HuH-7 (cell line): ENCODE data around the gene SLC25A44.
"Not testable (repeated sequence)": the region's sequence is repeated elsewhere in the genome, so short reads cannot be mapped to it uniquely, and the experiment has no call there.

Experiments used
- DNase-seq: peaks from one replicate; pipeline ENCODE4 v3.0.0; 2011; ENCODE audit warnings: low spot score

The SLC25A44 gene

DNA sequence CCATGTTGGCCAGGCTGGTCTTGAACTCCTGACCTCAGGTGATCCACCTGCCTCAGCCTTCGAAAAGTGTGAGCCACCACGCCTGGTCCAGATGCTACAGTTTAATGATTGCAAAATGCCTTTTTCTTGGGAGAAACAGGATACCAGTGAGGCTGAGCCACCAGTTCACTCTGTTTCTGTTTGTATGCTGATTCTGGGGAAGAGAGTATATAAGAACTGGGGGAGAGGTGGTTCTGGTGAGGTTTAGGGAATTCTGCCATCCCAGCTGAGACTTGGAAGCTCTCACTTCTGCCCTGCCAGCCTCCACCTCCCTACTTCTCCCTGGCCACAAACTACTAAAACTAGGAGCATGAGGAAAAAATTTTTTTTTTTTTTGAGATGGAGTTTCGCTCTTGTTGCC, 10.8 kb downstream of the SLC25A44 start:
- no peak for DNase-seq

DNA sequence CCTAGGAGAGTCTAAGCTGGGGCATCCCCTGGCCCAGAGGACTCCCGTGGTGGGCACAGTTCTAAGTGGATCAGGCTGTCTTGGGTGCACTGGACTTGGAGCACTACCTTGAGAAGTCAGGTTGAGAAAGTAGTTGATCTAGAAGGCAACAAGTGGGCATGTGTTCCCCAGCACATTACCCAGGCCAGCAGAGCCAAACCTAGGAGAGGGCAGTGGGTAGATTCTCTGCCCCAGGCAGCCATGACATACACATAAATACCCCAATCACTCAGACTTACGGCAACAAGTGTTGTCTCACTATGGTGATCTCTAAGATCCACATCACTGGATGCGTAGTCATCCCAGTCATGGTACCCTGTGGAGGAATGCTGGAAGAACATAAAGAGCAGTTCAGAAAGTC, 17.3 kb downstream of the SLC25A44 start:
- no peak for DNase-seq

DNA sequence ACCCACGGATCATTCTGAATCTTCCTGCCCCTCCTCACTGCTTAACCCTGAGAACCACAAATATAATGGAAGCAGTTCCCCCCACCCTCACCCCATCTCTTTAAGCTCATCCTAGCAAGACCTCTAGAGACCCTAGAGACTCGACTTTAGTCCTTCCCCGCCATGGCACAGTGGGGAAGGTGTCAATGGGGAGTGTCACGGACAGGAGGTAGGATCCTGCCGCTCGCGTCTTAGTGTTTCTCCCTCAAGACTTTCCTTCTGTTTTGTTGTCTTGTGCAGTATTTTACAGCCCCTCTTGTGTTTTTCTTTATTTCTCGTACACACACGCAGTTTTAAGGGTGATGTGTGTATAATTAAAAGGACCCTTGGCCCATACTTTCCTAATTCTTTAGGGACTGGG, 18.2 kb downstream of the SLC25A44 start:
- DNase-seq, result no peak

DNA sequence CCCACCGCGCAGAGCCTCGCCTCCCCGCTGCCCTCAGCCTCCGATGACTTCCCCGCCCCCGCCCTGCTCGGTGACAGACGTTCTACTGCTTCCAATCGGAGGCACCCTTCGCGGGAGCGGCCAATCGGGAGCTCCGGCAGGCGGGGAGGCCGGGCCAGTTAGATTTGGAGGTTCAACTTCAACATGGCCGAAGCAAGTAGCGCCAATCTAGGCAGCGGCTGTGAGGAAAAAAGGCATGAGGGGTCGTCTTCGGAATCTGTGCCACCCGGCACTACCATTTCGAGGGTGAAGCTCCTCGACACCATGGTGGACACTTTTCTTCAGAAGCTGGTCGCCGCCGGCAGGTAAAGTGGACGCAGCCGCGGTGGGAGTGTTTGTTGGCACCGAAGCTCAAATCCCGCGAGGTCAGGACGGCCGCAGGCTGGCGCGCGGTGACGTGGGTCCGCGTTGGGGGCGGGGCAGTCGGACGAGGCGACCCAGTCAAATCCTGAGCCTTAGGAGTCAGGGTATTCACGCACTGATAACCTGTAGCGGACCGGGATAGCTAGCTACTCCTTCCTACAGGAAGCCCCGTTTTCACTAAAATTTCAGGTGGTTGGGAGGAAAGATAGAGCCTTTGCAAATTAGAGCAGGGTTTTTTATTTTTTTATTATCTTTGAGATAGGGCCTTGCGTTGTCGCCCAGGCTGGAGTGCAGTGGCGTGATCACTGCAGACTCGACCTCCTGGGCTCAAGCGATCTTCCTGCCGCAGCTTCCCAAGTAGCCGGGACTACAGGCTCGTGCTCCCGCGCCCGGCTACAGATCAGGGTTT, 19.1 kb downstream of the SLC25A44 start, which contains the start of gene PMF1:
Gene PMF1, plus strand, starts transcription at position 175 of the 811 bp plus-strand sequence. Its CDS starts 9 bp downstream, at position 184.
- DNase-seq, result peak; percentile 100

DNA sequence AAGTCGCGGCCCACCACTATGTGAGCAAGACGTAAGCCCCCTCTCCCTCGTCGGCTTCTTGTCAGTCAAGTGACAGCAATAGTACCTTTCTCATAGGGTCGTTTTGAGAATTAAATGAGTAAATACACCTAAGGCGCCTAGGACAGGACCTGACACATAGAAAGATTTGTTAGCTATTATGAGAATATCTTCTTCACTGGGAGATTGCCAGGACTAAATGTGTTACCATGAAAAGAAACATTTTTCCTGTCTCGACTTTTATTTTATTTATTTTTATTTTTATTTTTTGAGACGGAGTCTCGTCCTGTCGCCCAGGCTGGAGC, 19.7 kb downstream of the SLC25A44 start:
- no peak for DNase-seq

DNA sequence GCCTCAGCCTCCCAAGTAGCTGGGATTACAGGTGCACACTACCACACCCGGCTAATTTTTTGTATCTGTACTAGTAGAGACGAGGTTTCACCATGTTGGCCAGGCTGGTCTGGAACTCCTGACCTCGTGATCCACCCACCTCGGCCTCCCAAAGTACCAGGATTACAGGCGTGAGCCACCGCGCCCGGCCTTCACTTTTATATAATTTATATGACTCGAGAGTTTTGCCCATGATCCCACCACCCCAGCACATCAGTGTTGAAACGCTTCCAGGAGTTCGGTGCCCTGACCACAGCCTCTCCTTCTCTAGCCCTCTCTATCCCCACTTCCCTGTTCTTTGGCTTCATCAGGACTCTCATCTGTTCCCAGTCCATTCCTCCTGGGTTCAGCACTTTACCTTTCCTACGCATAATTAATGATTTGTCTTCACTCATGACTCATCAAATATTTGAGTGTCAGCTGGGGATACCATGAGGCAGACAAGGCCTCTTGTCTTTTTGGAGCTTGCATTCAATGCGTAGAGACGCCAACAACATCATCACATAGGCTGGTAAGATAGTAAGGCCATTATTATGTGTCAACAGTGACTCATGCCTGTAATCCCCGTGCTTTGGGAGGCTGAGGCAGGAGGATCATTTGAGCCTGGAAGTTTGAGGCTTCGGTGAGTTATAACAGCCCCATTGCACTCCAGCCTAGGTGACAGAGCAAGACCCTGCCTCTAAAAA, 20.3 kb downstream of the SLC25A44 start:
- DNase-seq, result no peak

DNA sequence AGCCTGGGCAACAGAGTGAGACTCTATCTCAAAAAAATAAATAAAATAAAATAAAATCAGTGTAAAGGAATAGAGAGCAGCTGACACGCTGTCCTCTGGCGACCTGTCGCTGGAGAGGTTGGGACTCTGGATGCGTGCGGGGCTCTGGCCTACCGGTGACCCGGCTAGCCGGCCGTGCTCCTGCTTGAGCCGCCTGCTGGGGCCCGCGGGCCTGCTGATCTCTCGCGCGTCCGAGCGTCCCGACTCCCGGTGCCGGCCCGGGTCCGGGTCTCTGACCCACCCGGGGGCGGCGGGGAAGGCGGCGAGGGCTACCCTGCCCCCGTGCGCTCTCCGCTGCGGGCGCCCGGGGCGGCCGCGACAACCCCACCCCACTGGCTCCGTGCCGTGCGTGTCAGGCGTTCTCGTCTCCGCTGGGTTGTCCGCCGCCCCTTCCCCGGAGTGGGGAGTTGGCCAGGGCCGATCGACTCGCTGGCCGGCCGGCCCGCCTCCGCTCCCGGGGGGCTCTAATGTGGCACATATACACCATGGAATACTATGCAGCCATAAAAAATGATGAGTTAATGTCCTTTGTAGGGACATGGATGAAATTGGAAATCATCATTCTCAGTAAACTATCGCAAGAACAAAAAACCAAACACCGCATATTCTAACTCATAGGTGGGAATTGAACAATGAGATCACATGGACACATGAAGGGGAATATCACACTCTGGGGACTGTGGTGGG, 22.6 kb downstream of the SLC25A44 start:
- not testable (repeated sequence) for DNase-seq

DNA sequence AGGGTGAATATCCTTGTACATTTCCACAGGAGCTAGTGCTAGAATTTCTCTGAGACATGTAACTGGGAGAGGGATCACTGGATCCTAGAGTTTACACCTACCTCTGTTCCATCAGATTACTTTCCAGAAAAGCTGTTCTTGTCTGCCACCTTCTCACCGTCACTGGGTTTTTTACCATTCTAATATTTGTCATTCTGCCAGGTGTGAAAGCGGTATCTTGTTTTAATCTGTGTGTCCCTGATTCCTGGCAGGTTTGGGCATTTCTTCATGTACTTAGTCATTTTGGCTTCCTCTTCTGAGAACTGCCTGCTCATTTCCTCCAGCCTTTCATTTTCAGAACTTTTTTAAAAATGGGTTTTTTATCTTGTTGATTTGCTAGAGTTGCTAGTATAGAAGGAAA, 24.0 kb downstream of the SLC25A44 start:
- no peak for DNase-seq

DNA sequence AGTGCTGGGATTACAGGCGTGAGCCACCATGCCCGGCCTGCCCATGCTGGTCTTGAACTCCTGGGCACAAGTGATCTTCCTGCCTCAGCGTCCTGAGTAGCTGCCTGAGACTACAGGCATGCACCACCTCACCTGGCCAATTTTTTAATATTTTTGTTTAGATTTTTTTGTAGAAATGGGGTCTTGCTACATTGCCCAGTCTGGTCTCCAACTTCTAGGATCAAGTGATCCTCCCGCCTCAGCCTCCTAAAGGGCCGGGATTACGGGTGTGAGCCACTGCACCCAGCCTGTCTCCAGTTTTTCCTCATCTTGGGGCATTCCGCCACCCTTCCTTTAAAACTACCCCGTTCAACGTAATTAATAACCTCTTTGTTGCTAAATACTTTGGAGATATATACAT, 26.3 kb downstream of the SLC25A44 start:
- no peak for DNase-seq

DNA sequence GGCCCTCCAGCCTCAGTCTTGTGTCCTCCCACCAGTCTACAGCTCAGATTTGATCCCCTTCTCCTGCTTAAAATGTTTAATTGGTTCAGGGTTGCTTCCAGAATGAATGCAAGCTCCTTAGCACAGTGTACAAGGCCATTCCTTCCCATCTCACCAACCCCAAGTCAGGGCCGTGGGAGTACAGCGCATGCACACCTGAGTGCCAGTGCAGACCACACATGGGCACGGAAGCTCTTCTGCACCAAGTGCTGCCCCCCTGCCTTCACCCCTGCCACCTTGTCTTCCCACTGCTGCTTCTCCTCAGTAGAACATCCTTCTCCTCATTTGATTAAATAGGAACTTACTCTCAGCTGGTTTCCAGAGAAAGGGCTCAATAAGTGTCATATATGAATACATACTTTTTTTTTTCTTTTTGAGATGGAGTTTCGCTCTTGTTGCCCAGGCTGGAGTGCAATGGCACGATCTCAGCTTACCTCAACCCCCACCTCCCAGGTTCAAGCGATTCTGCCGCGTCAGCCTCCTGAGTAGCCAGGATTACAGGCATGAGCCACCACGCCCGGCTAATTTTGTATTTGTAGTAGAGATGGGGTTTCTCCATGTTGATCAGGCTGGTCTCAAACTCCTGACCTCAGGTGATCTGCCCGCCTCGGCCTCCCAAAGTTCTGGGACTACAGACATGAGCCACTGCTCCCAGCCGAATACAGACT, 28.2 kb downstream of the SLC25A44 start:
- no peak for DNase-seq

DNA sequence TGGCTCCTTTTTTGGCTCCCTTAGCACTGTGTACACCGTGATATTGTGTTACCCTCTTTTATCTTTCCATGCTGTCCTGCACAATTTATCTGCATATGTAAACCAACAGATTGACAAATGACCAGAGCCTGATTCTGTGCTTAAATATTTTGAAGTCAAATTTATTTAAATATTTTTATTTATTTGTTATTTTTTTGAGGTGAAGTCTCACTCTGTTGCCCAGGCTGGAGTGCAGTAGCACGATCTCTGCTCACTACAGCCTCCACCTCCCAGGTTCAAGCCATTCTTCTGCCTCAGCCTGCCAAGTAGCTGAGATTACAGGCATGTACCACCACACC, 31.7 kb downstream of the SLC25A44 start:
- DNase-seq, result no peak

DNA sequence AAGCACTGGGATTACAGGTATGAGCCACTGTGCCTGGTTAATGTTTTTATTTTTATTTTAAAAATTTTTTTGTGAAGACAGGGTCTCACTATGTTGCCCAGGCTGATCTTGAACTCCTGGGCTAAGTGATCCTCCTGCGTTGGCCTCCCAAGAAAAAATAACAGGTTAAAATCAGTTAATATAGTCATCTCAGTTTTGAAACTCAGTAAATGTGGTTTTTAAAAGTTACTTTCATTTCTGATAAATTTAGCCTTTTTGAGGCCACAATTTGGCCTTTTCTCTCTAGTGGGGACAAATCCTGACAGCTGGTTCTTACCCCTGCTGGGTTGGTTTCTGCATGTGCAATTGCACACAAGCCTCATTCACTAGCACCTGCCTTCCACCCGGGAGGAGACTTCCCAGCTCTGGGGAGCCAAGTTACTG, 32.2 kb downstream of the SLC25A44 start:
- no peak for DNase-seq

DNA sequence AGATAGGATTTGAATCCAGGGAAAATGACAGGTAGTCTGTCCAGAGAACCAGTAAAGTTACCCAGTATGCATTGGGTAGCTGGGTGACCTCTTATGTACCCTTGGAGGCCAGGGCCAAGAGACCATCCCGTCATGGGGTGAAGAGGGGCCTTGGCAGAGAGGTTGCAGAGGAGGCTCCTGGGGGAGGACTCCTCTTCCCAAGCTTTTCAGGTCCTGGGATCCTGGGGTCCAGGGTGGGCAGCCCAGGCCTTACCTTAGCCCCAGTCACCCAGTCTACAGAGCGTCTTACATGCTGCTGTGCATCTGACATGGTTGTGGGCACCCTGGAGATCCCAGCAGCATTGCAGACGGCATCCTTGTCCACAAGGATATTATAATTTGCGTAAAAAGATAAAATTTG, 32.9 kb downstream of the SLC25A44 start:
- DNase-seq, result no peak

DNA sequence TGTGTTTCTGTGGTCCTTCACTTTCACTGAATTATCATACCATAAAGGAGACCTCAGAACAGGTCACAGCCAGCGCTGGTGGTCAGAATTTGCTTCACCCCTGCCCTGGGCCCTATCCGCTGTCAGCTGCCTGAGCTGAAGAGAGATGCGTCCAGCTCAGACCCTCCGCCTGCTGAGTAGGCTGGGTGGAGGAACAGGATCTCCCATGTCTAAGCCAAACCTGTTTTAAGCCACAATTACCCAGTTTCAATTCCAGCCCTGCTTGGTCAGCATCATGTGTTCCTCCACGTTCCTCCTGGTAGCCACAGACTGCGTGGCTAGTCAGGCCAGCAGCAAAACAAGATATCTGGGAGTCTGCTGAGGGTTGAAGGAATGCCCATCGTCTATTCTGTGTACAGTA, 34.6 kb downstream of the SLC25A44 start:
- no peak for DNase-seq

DNA sequence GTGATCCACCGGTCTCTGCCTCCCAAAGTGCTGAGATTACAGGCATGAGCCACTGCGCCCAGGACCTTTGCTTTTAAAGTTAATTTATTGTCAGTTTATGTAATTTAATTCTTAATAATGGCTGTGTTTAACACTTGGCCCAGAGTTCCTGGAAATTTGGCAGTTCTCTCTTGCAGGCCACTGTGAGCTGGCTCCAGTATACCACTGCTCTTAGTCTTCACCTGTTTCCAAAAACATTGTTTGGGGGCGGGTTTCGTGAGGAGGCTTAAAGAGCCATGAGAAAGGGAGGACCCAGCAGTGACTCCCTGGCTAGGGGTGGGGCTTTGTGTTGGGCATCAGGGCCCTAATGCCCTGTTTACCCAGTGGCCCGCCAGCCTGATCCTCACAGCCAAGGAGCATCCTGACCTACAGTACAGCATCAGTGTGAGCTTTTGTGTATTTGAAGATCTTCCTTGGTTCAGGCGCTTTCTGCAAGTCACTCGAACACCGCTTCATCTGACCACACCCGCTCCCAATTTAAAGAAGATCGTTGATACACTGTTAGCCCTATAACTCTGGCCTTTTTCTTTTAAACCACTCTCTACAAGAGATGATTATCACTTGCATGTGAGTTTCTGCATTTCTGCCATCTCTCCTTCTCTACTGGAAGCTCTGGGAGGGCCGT, 36.0 kb downstream of the SLC25A44 start:
- no peak for DNase-seq

DNA sequence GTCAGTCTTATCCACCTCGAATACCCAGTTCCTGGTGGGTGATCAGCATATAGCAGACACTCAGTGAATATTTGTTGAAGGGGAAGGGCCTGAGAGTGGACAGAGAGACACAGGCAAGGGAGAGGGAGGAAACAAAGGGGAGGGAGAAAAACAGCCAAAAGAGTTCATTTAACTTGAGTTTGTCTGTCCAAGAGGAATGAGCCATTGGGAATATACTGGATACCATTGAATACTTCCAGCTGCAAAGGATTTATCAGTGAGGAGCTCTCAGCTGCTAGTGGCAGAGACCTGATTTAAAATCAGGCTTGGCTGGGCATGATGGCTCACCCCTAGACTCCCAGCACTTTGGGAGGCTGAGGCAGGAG, 36.6 kb downstream of the SLC25A44 start:
- no peak for DNase-seq

DNA sequence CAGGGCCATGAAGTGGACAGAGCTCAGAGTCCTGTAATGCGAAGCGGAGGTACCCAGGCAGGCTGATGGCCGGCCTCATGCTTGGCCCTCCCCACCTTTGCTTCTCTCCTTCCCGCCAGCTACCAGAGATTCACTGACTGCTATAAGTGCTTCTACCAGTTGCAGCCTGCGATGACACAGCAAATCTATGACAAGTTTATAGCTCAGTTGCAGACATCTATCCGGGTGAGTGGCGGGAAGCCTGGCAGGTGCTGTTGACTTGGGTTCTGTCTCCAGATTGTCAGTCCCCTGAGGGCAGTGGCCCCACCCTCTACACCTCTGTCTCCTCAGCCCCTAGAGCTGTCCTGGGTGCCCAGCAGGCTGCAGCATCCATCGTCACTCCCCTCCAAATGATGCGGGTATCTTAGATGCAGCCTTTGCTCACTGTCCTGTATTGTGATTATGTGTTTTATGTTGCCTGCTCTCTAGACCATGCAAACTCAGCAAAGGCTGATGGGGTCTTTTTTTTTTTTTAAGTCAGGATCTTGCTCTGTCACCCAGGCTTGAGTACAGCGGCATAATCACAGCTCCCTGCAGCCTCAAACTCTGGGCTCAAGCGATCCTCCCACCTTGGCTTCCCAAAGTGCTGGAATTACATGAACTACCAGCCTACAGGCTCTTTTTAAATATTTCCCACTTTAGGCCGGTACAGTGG, 38.4 kb downstream of the SLC25A44 start:
- DNase-seq, result no peak

DNA sequence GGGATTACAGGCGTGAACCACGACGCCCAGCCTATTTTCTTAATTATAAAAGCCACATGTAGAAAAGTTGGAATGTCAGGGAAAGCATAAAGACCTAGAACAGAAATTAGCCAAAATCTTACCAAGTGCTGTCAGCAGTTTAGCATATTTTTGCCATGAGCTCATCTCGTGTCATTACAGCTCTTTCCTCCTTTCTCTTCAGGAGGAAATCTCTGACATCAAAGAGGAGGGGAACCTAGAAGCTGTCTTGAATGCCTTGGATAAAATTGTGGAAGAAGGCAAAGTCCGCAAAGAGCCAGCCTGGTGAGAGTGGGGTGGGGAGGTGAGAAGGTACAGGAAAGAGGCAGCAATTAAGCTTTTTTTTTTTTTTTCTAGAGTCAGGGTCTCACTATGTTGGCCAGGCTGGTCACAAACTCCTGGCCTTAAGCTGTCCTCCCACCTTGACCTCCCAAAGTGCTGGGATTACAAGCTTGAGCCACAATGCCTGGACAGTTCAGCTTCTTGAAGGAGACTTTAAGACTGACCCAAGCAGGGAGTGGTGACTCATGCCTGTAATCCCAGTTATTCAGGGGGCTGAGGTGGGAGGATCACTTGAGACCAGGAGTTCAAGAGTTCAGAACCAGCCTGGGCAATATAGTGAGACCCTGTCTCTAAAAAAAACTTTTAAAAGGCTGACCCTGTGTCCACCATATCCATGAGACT, 39.7 kb downstream of the SLC25A44 start:
- no peak for DNase-seq

DNA sequence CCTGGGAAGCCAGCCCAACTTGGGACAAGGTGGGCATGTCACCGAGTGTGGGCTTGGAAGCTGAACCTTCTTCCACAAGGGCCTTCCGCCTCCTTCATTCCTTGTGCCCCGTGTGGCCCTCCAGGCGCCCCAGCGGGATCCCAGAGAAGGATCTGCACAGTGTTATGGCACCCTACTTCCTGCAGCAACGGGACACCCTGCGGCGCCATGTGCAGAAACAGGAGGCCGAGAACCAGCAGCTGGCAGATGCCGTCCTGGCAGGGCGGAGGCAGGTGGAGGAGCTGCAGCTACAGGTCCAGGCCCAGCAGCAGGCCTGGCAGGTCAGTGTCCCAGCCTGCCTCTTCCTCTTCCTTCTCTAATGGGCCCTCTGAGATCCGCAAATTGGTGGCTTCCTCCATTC, 42.3 kb downstream of the SLC25A44 start:
- DNase-seq, result no peak

DNA sequence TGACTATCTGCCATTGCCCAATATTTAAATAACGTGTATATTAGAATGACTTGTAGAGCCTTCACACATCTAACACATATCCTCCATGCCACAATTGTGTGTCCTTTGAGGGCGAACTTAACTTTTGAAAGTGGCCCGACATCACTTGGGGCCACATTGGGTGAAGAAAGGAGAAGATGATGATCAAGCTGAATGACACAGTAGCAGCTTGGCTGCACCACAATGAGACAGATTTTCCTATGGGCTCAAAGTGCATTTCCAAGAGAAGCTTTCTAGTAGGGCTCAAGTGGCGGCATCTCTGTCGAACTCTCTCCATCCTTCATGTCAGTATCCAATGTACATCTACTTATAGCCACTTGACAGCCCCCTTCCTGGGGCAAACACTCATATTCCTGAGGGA, 44.3 kb downstream of the SLC25A44 start:
- no peak for DNase-seq

DNA sequence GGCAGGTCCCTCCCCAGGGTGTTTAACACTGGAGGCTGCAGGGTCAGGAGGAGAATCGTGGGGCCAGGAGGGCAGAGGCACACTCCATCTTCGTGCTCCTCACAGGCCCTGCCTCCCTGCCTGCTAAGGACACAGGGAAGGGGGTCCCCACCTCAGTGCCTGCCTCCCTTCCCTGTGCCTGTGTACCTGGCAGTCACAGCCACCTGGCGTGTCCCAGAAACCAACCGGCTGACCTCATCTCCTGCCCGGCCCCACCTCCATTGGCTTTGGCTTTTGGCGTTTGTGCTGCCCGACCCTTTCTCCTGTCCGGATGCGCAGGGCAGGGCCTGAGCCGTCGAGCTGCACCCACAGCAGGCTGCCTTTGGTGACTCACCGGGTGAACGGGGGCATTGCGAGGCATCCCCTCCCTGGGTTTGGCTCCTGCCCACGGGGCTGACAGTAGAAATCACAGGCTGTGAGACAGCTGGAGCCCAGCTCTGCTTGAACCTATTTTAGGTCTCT, 47.5 kb downstream of the SLC25A44 start:
- DNase-seq, result no peak
